HG02981 (cell line): ENCODE results near the gene UNC5A.
"Not testable (repeated sequence)": the region's sequence is repeated elsewhere in the genome, so short reads cannot be mapped to it uniquely, and the experiment has no call there.

Experiments used
- ATAC-seq: cut with Tn5 transposase; IDR thresholded peaks from one replicate; pipeline ENCODE4 v1.9.1; 2021; ENCODE audit warnings: mild to moderate bottlenecking, moderate library complexity; ENCODE audit not compliant: unreplicated experiment

UNC5A gene

DNA sequence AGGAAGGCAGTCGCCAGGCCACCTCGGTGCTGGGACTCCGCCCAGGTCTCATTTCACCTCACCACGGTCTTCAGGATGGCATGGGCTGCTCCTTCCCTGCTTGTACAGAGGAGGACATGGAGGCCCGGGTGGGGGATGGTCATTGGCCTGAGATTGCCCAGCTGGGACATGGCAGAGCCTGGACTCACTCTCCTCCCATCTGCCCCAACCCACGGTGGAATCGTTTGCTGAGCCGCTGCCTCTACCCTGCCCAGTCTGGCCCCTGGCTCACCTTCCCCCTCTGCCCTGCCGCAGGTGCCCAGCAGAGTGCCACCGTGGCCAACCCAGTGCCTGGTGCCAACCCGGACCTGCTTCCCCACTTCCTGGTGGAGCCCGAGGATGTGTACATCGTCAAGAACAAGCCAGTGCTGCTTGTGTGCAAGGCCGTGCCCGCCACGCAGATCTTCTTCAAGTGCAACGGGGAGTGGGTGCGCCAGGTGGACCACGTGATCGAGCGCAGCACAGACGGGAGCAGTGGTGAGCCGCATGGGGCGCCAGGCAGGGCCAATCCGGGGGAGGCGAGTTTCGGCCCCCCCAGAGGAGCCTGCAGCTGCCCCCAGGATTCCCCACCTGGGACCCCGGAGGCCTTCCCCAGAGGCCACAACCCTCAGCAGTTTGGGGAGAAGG is 52.1 kb downstream of the UNC5A start:
- ATAC-seq: no peak

- no peak for ATAC-seq
Observed at GRCh38 chr5:176863041-176863764, 52.8 kb downstream of the UNC5A start.

DNA sequence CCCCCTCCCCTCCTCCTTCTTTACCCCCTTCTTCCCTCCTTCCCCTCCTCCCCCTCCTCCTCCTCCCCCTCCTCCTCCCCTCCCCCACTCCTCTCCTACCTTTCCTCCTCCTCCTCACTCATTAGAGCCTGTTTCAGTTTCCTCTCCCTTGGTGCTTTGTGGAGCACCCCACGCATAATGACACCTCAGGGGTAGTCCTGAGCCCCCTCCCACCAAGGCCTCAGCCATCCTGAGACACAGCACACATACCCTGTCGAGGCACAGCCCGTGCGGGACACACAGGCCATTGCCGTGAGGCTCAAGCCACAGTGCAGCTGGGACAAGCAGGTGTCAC is 53.4 kb downstream of the UNC5A start:
- ATAC-seq: no peak

DNA sequence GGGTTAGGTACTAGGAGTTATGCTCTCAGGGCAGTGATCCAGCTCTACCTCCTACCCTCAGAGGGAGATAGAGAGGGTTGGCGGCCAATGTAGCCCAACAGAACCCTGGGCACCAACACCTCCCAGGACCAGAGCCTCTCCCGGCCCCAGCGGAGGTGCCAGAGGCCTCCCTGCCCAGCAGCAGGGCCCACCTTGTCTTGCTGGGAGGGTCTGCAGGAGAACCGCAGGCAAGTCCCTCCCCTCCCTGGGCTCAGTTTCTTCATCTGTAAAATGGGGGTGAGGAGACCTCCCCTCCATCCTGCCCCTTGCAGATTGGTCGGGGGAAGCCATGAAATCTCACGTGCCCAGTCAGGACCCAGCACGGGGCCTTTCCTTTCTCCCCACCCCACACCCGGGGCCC is 54.4 kb downstream of the UNC5A start:
- ATAC-seq: no peak

DNA sequence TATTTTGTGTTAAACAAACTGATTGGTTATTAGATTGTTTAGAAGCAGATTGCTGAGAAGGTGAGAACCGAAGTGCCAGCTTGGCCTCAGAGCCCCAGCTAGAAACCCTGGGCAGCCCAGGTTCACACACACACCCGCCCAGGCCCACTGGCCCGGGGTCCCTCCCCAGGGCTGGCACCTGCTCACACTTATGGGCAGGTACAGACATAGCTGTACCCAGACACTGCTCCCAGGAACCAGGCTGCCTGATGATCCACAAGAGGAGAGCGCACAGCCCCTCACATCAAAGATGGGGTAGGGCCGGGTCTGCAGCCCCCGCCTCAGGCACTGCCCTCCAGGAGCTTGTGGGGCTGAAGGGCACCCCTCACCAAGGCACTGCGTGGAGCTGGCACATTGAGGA is 55.6 kb downstream of the UNC5A start:
- ATAC-seq: no peak

- ATAC-seq: no peak
Observed at GRCh38 chr5:176866707-176867310, 56.5 kb downstream of the UNC5A start.

- no peak for ATAC-seq
Observed at GRCh38 chr5:176868126-176868525, 57.8 kb downstream of the UNC5A start.

- no peak for ATAC-seq
Observed at GRCh38 chr5:176868731-176869130, 58.4 kb downstream of the UNC5A start.

DNA sequence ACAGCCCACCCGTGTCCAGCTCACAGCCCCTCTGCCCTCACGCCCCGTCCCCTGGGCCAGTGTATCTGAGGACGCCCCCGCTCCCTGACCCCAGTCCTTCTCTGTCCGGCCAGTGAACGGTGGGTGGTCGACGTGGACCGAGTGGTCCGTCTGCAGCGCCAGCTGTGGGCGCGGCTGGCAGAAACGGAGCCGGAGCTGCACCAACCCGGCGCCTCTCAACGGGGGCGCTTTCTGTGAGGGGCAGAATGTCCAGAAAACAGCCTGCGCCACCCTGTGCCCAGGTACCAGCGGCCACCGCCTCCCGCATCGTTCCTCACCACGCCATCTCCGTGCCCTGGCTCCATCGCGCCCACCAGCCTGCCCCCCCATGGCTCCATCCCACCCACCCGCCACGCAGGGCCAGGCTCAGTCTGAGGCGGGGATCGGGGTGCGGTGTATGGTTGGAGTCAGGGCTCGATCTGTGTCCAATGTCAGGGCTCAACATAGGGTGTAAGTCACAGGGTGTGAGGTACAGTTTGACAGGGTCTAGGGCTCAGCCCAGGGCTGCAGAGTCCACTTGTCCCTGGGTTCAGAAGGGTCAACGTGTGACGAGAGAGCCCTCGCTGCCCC is 59.2 kb downstream of the UNC5A start:
- no peak for ATAC-seq

DNA sequence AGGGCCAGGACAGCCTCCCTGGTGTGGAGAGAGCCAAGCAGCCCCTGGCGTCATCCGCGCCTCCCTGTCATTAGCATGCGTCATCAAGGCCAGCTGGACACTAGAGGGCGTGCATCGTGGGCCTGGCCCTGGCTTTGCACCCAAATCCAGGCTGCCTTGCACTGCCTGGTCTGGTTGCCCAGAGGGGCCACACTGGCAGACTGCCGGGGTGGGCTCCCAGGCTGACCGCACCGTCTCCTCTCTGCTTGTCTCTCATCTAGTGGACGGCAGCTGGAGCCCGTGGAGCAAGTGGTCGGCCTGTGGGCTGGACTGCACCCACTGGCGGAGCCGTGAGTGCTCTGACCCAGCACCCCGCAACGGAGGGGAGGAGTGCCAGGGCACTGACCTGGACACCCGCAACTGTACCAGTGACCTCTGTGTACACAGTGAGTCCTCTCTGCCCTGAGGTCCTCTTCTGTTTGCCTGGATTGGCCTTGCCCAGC is 59.8 kb downstream of the UNC5A start:
- ATAC-seq: no peak

GRCh38 chr5:176870644-176871043 is 60.3 kb downstream of the UNC5A start:
- not testable (repeated sequence) for ATAC-seq

- not testable (repeated sequence) for ATAC-seq
Observed at GRCh38 chr5:176872586-176872985, 62.2 kb downstream of the UNC5A start.

- not testable (repeated sequence) for ATAC-seq
Observed at GRCh38 chr5:176873011-176873410, 62.7 kb downstream of the UNC5A start.

DNA sequence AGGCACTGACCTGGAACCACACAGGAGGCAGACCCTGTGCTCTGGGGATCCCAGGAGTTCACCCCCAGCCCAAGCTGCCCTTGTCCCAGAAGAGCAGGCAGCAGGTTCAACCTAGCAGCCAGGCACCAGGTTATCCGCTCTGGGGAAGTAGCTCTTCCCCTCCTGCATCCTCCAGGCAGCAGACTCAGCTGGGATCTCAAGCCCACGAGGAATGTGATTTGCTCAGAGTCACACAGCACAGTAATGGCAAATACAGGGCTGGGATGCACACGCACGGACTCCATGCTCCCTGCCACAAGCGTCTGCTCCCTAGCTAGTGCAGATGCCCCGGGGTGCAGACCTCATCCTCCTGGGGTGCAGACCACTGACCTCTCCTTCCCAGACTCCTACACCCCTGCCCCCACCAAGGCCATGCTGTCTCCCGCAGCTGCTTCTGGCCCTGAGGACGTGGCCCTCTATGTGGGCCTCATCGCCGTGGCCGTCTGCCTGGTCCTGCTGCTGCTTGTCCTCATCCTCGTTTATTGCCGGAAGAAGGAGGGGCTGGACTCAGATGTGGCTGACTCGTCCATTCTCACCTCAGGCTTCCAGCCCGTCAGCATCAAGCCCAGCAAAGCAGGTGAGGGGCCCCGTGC is 63.3 kb downstream of the UNC5A start:
- ATAC-seq: no peak

DNA sequence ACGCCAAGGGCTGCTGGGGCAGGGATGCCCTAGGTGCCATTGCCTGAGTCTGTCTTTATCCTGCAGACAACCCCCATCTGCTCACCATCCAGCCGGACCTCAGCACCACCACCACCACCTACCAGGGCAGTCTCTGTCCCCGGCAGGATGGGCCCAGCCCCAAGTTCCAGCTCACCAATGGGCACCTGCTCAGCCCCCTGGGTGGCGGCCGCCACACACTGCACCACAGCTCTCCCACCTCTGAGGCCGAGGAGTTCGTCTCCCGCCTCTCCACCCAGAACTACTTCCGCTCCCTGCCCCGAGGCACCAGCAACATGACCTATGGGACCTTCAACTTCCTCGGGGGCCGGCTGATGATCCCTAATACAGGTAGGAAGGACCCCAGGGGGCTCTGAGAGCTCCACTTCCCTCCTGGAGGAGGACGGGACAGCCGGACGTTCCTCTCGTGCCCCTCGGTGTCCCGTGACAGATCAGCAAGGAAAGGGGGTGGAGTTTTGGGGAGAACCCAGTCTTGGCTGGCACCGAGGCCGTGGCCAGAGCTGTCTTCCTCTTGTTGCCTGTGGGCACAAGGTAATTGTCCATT is 63.9 kb downstream of the UNC5A start:
- ATAC-seq: no peak

GRCh38 chr5:176875014-176875550 is 64.7 kb downstream of the UNC5A start:
- ATAC-seq: no peak

- no peak for ATAC-seq
Observed at GRCh38 chr5:176875783-176876505, 65.6 kb downstream of the UNC5A start.

- ATAC-seq: no peak
Observed at GRCh38 chr5:176876506-176877431, 66.4 kb downstream of the UNC5A start.

DNA sequence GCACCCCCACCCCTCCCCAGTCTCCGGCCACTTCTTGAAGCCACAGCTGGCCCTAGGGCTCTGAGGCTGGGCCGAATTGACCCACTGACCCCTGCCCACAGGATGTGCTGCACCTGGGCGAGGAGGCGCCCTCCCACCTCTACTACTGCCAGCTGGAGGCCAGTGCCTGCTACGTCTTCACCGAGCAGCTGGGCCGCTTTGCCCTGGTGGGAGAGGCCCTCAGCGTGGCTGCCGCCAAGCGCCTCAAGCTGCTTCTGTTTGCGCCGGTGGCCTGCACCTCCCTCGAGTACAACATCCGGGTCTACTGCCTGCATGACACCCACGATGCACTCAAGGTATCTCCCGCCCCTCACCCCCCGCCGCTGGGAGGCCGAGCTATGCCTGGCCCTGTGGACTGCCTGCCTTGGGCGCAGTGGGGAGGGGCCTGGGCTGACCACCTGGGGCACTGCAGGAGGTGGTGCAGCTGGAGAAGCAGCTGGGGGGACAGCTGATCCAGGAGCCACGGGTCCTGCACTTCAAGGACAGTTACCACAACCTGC is 67.5 kb downstream of the UNC5A start:
- no peak for ATAC-seq
